ENCODE measurements around the gene MYO5C. TPM values are rescaled to one million over a fixed set of nuclear protein-coding genes. Genes with fewer than 3 reads are reported as not detected.

Gene MYO5C
- total and polyA plus RNA-seq, 10 of the 15 experiments (the other 5 are each of a cell fraction or from before 2014, with no cell fraction given): 0.29 to 1.3 (median 0.75) TPM

- no peak for TF ChIP-seq RAD21 (IDR thresholded peaks at IDR 0.05; ENCODE audit: insufficient read depth, low read depth, low read length)
These were observed 33.9 kb downstream of the MYO5C start (continued) for GRCh38 chr15:52261498-52262242.

GRCh38 chr15:52261026-52261425 is 34.6 kb downstream of the MYO5C start:
- intact Hi-C loops (cut with micrococcal nuclease; ENCODE audit: unreplicated experiment): loop anchor here (5.0 kb wide), 1 partner anchor 46 kb away; no protein-coding TSS in a partner anchor
- BruUV-seq (replicated peaks): no TSS peak
- H3K9me3 ChIP-seq (replicated peaks; ENCODE audit: control insufficient read depth, insufficient read depth, low read length): no peaks in the 10 kb centered on the region
- ATAC-seq (no peak), FAIRE-seq (no peak), DNase-seq (ENCODE audit: low read depth, low spot score) (no peak)
- ChIA-PET SMC1A (ENCODE audit: uncharacterized antibody, unreplicated experiment) (interaction anchor here (1.0 to 10.7 kb wide), 14 partner anchors 27 to 477 kb away, joined by 3 to 143 read pairs (median 5); no protein-coding TSS in a partner anchor), POLR2A (interaction anchor here (1.0 kb wide), 1 partner anchor 422 kb away, joined by 3 read pairs; no protein-coding TSS in a partner anchor), CTCF (interaction anchor here (0.8 to 10.5 kb wide), 12 partner anchors 9 to 477 kb away, joined by 3 to 191 read pairs (median 6); no protein-coding TSS in a partner anchor), RAD21 (ENCODE audit: unreplicated experiment) (interaction anchor here (0.8 to 11.0 kb wide), 9 partner anchors 10 to 472 kb away, joined by 3 to 121 read pairs (median 4); no protein-coding TSS in a partner anchor)
- no peak overlapping the region; the same call in 1 of the 2 replicates for H3K4me2 ChIP-seq (ENCODE audit: control insufficient read depth, insufficient read depth)
- H3K27me3 ChIP-seq (replicated peaks in 1 of 2; ENCODE audit: control insufficient read depth in 2 of 2, insufficient read depth in 2 of 2, low read length in 1 of 2): no peaks in the 10 kb centered on the region
- no peak overlapping the region for H3K4me3 ChIP-seq
- H2AFZ ChIP-seq (ENCODE audit: control insufficient read depth, low read depth, low read length): no peak overlapping the region; the same call in 1 of the 2 replicates
- no peaks in the 10 kb centered on the region for H3K36me3 ChIP-seq (ENCODE audit: control insufficient read depth in 2 of 2, insufficient read depth in 2 of 2, low read length in 1 of 2)
- peak overlapping the region; percentile 95 for H3K27ac ChIP-seq (ENCODE audit: control insufficient read depth, insufficient read depth)
- no peaks in the 10 kb centered on the region for H4K20me1 ChIP-seq (ENCODE audit: control insufficient read depth, insufficient read depth)
- H3K9ac ChIP-seq (ENCODE audit: control insufficient read depth, insufficient read depth, low read length): peak overlapping the region; percentile 73; the same call in 1 of the 2 replicates
- in situ Hi-C loops (cut with MboI): no loop called here
- H3K4me1 ChIP-seq (ENCODE audit: control insufficient read depth, insufficient read depth, low read length): peaks cover 26% of the 10 kb centered on the region
- no peaks in the 10 kb centered on the region for H3K79me2 ChIP-seq (ENCODE audit: control insufficient read depth, insufficient read depth, low read length)
- 97% methylated on average over 10 of the region's 10 CpGs for WGBS (ENCODE audit: insufficient coverage, insufficient replicate concordance, low lambda C conversion rate, missing lambda C conversion rate)
- no peak for TF ChIP-seq BHLHE40 (IDR thresholded peaks at IDR 0.05; ENCODE audit: borderline replicate concordance in 1 of 2, low read depth in 2 of 2, low read length in 1 of 2)
- TF ChIP-seq ZBTB4 (CRISPR knock-in tag; IDR thresholded peaks at IDR 0.05): no peak
- no peak for TF ChIP-seq PML (IDR thresholded peaks at IDR 0.05; ENCODE audit: low read length)
- no peak for TF ChIP-seq ATF3 (IDR thresholded peaks at IDR 0.05; ENCODE audit: borderline replicate concordance, extremely low read depth, low read depth, low read length)
- no peak for TF ChIP-seq MEF2B (IDR thresholded peaks at IDR 0.05; ENCODE audit: partially characterized antibody, poor library complexity, severe bottlenecking)
- no peak for TF ChIP-seq ATF2 (IDR thresholded peaks at IDR 0.05; ENCODE audit: low read length)
- no peak for TF ChIP-seq TCF12 (IDR thresholded peaks at IDR 0.05; ENCODE audit: low read depth, low read length)
- no peak for TF ChIP-seq E4F1 (IDR thresholded peaks at IDR 0.05; ENCODE audit: borderline replicate concordance, partially characterized antibody)
- TF ChIP-seq HCFC1 (IDR thresholded peaks at IDR 0.05; ENCODE audit: low read length): no peak
- no peak for TF ChIP-seq HDAC6 (IDR thresholded peaks at IDR 0.05; ENCODE audit: unreplicated experiment)
- no peak for TF ChIP-seq SMC3 (IDR thresholded peaks at IDR 0.05; ENCODE audit: borderline replicate concordance, low read length)
- no peak for TF ChIP-seq SP1 (IDR thresholded peaks at IDR 0.05; ENCODE audit: low read depth, low read length)

All from GM12878 (cell line).